Central memory CD8-positive, alpha-beta T cell (primary cell): Measurements from ENCODE around the gene WDPCP.
"Not testable (repeated sequence)": the region's sequence is repeated elsewhere in the genome, so short reads cannot be mapped to it uniquely, and the experiment has no call there.

Experiments used
- ATAC-seq: fragments of 150-1000 bp; cut with Tn5 transposase; replicated peaks from 2 replicates; pipeline ENCODE4 v1.10.0; 2022; ENCODE audit warnings: mild to moderate bottlenecking, moderate FRiP score, moderate number of reproducible peaks; ENCODE audit not compliant: poor library complexity, severe bottlenecking; ENCODE audit errors: extremely low read depth
- DNase-seq, 2 donors: peaks; one replicate each; pipeline ENCODE4 v3.0.0; 2021; ENCODE audit warnings: low spot score in 2 of 2
- H3K27ac Mint-ChIP-seq: one replicate; pipeline ENCODE4 v1.8.0; 2022; ENCODE audit warnings: low read depth, mild to moderate bottlenecking, moderate library complexity, mixed read lengths
- H3K27me3 Mint-ChIP-seq: one replicate; pipeline ENCODE4 v1.8.0; 2022; ENCODE audit warnings: mixed read lengths
- H3K36me3 Mint-ChIP-seq: one replicate; pipeline ENCODE4 v1.8.0; 2022; ENCODE audit warnings: mild to moderate bottlenecking, moderate library complexity, mixed read lengths; ENCODE audit not compliant: insufficient read depth
- H3K4me1 Mint-ChIP-seq: one replicate; pipeline ENCODE4 v1.8.0; 2022; ENCODE audit warnings: mixed read lengths
- H3K4me3 Mint-ChIP-seq: one replicate; pipeline ENCODE4 v1.8.0; 2022; ENCODE audit warnings: mild to moderate bottlenecking, moderate library complexity, mixed read lengths
- H3K9me3 Mint-ChIP-seq: one replicate; pipeline ENCODE4 v1.8.0; 2022; ENCODE audit warnings: mixed read lengths

Gene WDPCP

DNA sequence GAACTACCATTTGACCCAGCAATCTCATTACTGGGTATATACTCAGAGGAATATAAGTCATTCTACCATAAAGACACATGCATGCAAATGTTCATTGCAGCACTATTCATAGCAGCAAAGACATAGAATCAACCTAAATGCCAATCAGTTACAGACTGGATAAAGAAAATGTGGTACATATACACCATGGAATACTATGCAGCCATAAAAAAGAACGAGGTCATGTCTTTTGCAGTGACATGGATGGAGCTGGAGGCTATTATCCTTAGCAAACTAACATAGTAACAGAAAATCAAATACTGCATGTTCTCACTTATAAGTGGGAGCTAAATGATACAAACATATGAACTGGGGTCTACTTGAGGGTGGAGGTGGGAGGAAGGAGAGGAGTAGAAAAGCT lies 230.6 kb downstream of the WDPCP start:
- DNase-seq, H3K4me1 Mint-ChIP-seq, H3K4me3 Mint-ChIP-seq, H3K27ac Mint-ChIP-seq, H3K36me3 Mint-ChIP-seq, H3K27me3 Mint-ChIP-seq, ATAC-seq: not testable (repeated sequence)
- peaks cover 15% of the 10 kb centered on the region for H3K9me3 Mint-ChIP-seq

DNA sequence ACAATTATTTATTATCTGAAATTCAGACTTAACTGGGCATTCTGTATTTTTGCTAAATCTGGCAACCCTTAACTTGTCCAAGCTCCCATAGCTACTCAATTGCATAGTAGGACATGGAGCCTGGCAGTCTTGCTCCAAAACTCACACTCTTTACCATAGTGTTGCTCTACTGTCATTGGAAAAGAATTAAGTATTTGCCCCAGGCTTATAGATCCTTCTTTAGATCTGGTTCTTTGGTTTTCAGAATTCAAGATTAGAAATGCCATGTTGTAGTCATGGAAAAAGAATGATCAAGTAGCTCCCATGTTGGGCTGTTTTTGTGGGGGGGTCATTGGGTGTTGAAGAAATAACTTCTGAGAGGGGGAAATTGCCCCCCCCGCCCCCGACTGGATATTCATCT lies 240.9 kb downstream of the WDPCP start:
- H3K9me3 Mint-ChIP-seq, result peaks cover 12% of the 10 kb centered on the region
- H3K4me1 Mint-ChIP-seq, result no peaks in the 10 kb centered on the region
- H3K4me3 Mint-ChIP-seq, result no peak overlapping the region
- DNase-seq (no peak), ATAC-seq (no peak)
- H3K27ac Mint-ChIP-seq, result no peak overlapping the region
- no peaks in the 10 kb centered on the region for H3K36me3 Mint-ChIP-seq
- H3K27me3 Mint-ChIP-seq, result no peaks in the 10 kb centered on the region

DNA sequence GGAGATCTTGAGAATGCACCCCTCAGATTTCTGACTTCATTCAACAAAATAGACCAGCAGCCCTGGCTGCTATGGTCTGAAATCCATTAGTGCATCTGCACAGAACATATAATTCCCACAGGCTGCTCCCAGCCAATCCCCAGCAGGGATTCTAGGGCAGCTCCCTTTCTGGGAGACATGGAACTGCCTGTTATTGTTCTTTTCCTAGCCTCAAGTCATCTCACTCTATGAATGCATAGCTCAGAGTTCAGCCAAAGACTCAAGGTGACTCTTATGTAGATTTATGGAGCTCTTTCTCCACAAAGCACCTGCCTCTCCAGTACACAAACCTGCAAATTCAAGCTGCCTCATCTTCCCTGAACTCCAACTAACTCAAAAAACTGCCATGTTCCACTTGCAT lies 241.9 kb downstream of the WDPCP start:
- no peak for DNase-seq
- H3K4me1 Mint-ChIP-seq, result no peaks in the 10 kb centered on the region
- H3K9me3 Mint-ChIP-seq, result peaks cover 12% of the 10 kb centered on the region
- H3K27me3 Mint-ChIP-seq, result no peaks in the 10 kb centered on the region
- ATAC-seq, result no peak
- H3K4me3 Mint-ChIP-seq, result no peak overlapping the region
- no peaks in the 10 kb centered on the region for H3K36me3 Mint-ChIP-seq
- H3K27ac Mint-ChIP-seq, result no peak overlapping the region

DNA sequence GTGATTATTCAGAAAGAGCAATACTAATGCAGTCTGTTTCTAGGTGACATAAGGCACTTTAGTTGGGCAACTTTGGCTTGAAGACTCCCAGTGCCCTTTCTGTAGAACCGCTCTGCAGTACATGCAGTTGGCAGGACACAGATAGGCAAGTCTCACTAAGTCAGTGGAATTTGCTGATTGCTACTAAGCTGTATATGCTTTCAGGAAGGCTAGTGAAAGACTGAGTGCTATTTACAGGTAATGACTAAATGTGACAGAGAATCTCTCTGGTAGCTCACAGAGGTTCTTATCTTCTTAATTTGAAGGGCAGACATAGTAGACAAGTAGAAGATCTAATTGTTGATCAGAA lies 243.0 kb downstream of the WDPCP start:
- Mint-ChIP-seq H3K27me3 (no peaks in the 10 kb centered on the region), H3K36me3 (peaks cover under 1% of the 10 kb centered on the region), H3K4me1 (no peaks in the 10 kb centered on the region), H3K9me3 (peaks cover 12% of the 10 kb centered on the region), H3K4me3 (no peak overlapping the region), H3K27ac (no peak overlapping the region)
- DNase-seq (no peak), ATAC-seq (no peak)

DNA sequence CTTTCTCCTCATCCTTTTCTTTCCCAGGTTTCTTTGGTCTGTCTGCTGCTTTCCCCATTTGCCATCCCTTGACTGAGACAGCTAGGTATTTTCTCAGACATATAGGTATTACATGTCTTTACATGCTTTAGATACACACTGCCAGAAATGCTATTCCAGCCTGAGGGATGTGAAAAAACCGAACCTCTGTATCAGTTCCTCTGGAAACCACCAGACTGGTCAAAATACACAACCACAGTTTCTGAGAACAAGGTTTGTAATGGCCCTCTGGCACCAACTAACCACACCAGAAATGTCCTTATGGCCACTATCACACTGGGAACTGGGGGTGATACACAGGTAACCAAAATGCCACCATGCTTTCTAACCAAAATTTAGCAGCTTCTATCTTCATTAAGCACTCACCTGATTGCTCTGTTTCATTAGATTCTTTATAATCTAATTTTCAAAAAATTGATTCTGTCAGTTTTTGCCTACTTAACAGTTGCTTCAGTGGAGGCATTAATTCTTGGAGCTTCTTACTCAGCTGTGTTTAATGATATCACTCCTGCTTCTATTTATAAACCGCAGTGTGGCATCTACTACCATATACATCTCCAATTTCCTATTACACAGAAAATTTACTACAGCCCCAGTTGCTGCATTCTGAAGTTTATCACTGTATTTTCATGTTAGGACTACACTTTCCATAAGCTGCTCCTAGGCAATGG lies 243.5 kb downstream of the WDPCP start:
- no peaks in the 10 kb centered on the region for H3K27me3 Mint-ChIP-seq
- no peak for DNase-seq
- no peak overlapping the region for H3K27ac Mint-ChIP-seq
- ATAC-seq, result no peak
- no peak overlapping the region for H3K4me3 Mint-ChIP-seq
- no peaks in the 10 kb centered on the region for H3K4me1 Mint-ChIP-seq
- H3K9me3 Mint-ChIP-seq, result peaks cover 12% of the 10 kb centered on the region
- peaks cover 1% of the 10 kb centered on the region for H3K36me3 Mint-ChIP-seq

GRCh38 chr2:63343397-63344109 lies 244.7 kb downstream of the WDPCP start:
- peaks cover 12% of the 10 kb centered on the region for H3K9me3 Mint-ChIP-seq
- H3K4me1 Mint-ChIP-seq, result no peaks in the 10 kb centered on the region
- no peak overlapping the region for H3K27ac Mint-ChIP-seq
- H3K4me3 Mint-ChIP-seq, result no peak overlapping the region
- H3K27me3 Mint-ChIP-seq, result no peaks in the 10 kb centered on the region
- ATAC-seq, result no peak
- H3K36me3 Mint-ChIP-seq, result peaks cover 1% of the 10 kb centered on the region
- no peak for DNase-seq

- Mint-ChIP-seq H3K9me3 (peaks cover 12% of the 10 kb centered on the region), H3K27me3 (no peaks in the 10 kb centered on the region), H3K4me3 (no peak overlapping the region), H3K27ac (no peak overlapping the region), H3K4me1 (no peaks in the 10 kb centered on the region), H3K36me3 (peaks cover 1% of the 10 kb centered on the region)
- no peak for DNase-seq
- no peak for ATAC-seq
Measured at GRCh38 chr2:63340443-63340842, 247.8 kb downstream of the WDPCP start.

DNA sequence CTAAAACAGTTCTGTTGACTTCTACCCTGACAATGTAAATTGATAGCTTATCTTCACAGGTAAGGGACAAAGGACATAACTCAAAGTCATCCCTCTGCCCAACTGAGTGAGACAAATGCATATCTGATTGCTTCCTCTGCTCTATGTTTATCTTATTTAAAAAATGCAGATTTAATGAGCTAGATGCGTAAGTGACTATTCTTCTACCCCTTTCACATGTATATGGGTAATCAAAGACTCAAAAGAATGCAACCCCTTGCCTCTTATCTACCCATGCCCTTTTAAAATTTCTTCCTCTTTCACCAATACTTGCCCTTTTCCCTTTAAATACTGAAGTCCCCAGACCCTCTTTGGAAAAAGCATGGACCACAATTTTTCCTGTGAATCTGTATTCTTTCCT lies 253.4 kb downstream of the WDPCP start:
- no peaks in the 10 kb centered on the region for H3K36me3 Mint-ChIP-seq
- no peak for ATAC-seq
- no peaks in the 10 kb centered on the region for H3K4me1 Mint-ChIP-seq

DNA sequence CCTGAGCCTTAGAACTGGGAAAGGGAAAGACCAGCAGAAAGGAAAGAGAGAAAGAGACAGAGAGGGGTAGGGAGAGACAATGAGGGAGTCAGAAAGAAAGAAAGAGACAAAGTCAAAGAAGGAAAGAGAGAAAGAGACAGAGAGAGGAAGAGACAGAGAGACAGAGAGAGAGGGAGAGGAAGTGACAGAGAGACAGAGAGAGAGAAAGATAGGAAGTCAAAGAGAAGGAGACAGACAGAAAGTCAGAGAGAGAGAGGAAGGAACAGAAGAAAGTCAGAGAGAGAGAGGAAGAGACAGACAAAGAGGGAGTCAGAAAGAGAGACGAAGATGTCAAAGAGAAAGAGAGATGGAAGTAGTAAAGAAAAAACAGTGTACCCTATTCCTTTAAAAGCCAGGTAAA lies 261.8 kb downstream of the WDPCP start:
- Mint-ChIP-seq H3K27ac (no peak overlapping the region), H3K4me3 (no peak overlapping the region), H3K4me1 (no peaks in the 10 kb centered on the region), H3K9me3 (no peaks in the 10 kb centered on the region), H3K27me3 (no peaks in the 10 kb centered on the region), H3K36me3 (no peaks in the 10 kb centered on the region)
- ATAC-seq (no peak), DNase-seq (no peak)

More for the DNA sequence above, 253.4 kb downstream of the WDPCP start:
- Mint-ChIP-seq H3K27ac (no peak overlapping the region), H3K4me3 (no peak overlapping the region), H3K27me3 (no peaks in the 10 kb centered on the region), H3K9me3 (no peaks in the 10 kb centered on the region)
- DNase-seq, result no peak

- H3K9me3 Mint-ChIP-seq, H3K36me3 Mint-ChIP-seq, H3K27me3 Mint-ChIP-seq, H3K27ac Mint-ChIP-seq, H3K4me3 Mint-ChIP-seq, H3K4me1 Mint-ChIP-seq, DNase-seq, ATAC-seq: not testable (repeated sequence)
Measured at GRCh38 chr2:63323662-63324061, 264.6 kb downstream of the WDPCP start.

GRCh38 chr2:63321973-63322372 lies 266.3 kb downstream of the WDPCP start:
- H3K27ac Mint-ChIP-seq, H3K4me1 Mint-ChIP-seq, H3K36me3 Mint-ChIP-seq, H3K27me3 Mint-ChIP-seq, H3K9me3 Mint-ChIP-seq, ATAC-seq, H3K4me3 Mint-ChIP-seq, DNase-seq: not testable (repeated sequence)

GRCh38 chr2:63320669-63321068 lies 267.6 kb downstream of the WDPCP start:
- Mint-ChIP-seq H3K27ac (no peak overlapping the region), H3K27me3 (no peaks in the 10 kb centered on the region), H3K9me3 (no peaks in the 10 kb centered on the region), H3K4me3 (no peak overlapping the region), H3K36me3 (no peaks in the 10 kb centered on the region), H3K4me1 (peaks cover 6% of the 10 kb centered on the region)
- DNase-seq, result no peak
- ATAC-seq, result no peak

GRCh38 chr2:63310614-63311013 lies 277.7 kb downstream of the WDPCP start:
- H3K9me3 Mint-ChIP-seq, result peaks cover 10% of the 10 kb centered on the region
- no peak overlapping the region for H3K27ac Mint-ChIP-seq
- ATAC-seq (no peak), DNase-seq (no peak)
- no peaks in the 10 kb centered on the region for H3K4me1 Mint-ChIP-seq
- H3K4me3 Mint-ChIP-seq, result no peak overlapping the region
- no peaks in the 10 kb centered on the region for H3K27me3 Mint-ChIP-seq
- peaks cover 2% of the 10 kb centered on the region for H3K36me3 Mint-ChIP-seq
